HG03354 (cell line): ENCODE measurements around the gene MAJIN.

Experiments
- ATAC-seq: cut with Tn5 transposase; IDR thresholded peaks from one replicate; pipeline ENCODE4 v1.9.1; 2021; ENCODE audit warnings: mild to moderate bottlenecking; ENCODE audit not compliant: unreplicated experiment, poor library complexity, severe bottlenecking

The MAJIN gene

DNA sequence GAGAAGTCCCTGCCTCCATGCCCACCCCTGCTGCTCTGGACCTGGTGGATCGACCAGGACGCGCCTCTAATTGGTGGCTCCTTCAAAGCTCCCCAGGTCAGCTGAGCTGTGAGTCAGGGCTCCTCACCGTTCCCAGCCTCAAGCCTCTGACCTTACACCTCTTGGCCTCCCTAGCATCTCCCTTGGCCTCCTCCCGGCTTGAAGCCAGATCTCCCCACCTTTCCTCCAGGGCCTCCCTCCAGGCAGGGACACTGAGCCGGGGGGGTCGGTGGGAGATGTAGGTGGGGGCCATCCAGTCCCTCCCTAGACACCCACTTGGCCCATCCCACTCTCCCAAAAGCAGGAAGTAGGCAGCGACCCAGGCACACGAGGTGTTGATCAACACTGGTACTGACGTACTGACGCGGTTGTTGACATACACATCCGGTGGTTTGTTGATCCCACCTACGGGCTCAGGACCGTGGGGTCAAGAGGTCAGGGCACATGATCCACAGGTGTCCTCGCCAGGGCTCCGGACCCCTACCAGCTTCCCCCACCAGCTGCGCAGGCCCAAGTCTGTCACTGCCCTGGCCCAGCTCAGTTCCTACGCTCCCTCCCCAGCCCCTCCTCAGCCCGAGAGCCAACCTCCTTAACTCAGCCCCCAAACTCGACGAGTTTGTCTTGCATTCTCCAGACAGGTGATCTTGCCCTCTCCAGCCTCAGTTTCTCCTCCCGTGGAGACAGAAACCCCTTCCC is 55.7 kb downstream of the MAJIN start:
- peak; percentile 23 for ATAC-seq

DNA sequence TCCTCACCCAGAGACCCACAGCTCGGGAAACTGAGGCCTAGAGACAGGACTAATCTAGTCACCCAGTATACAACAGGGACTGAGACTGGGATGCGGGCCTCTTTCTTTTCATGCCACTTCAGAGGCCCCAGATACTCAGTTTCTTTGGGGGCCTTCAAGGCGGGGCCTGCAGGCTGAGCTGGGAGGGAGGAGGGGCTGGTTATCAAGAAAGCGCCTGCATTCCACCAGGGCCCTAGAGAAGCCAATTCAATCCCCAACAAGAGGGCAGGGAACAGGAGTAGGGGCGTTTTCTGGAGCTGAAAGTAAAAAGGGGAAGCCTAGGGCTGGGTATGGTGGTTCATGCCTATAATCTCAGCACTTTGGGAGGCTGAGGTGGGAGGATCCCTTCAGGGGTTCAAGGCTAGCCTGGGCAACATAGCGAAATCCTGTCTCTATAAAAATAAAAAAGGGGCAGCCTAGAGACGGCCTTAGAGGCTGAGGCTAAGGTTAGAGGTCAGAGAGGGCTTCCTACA is 56.5 kb downstream of the MAJIN start:
- ATAC-seq = no peak

DNA sequence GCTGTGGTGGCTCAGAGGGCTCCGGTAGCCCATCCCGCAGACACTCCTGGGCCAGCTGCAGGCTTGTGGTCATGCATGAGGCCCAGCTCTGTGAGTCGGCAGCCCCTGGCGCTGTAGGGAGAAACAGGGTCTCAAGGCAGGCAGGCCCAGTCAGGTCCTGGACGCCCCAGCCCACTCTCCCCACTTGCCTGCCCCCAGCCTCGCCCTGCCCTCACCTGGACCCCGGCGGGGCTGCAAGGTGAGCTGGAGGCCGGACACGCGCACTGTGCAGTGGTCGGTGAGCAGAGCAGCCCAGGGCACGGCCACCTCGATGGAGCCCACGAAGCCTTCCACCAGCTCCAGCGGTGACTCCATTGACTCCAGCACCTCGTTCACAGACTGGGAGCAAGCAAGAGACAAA is 57.8 kb downstream of the MAJIN start:
- ATAC-seq = no peak

DNA sequence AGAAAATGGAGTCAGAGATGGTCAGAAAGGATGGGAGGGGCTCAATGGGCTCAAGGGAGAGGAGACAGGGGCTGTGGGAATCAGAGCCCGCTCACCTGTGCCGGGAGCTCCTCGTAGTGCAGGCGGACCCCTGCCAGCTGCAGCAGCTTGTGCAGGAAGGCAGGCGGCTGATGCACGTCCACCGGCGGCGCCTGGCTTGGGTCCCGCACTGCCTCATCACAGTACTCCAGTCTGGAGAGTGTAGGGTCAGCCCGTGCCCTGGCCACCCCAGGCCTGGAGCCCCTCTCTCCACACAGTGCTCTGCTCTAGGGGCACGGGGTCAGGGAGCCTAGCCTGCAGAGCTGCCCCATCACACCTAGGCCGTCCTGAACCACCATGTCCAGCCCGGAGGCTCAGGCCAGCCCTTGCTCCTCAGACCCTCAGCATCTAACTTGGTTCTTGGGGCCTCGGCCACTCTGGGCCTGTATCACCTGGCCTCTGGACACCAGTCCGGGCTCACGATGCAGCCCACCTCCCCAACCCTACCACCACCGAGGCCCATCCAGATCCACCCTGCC is 58.7 kb downstream of the MAJIN start:
- ATAC-seq = no peak

DNA sequence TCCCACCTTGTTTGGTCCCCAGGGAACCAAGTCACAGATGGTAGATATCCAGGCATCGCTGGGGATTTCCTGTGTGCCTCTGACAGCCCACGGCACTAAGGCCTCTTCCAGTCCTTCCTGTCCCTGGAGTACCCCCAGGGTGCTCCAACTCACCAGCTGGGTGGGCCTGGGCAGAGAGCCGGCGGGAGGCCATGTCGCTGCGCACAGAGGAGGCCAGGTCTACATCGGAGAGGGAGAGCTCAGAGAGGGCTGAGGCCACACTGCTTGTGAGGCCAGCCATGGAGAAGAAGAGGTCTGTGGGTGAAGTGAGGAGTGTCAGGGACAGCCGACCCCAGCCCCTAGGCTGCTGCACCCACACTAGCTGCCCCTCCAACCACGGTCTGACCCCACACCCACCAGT is 60.2 kb downstream of the MAJIN start:
- ATAC-seq = no peak

DNA sequence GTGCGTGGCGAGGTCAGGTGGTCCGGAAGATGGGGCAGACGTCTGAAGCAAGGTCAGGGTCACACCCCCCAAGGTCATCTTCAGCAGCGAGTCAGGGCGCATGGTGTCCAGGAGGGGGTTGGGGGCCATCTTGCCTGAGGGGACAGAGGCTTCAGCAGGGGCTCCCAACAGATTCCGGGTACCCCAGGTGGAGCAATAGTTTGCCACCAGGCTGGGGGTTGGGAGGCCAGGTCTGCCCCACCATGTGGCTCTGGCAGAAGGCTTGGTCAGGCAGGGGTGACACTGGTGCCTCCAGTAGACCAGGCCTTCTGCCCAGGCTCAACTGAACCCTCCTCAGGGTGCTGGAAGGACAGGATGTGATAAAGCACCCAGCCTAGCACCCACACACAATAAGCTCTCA is 60.8 kb downstream of the MAJIN start:
- ATAC-seq = no peak

DNA sequence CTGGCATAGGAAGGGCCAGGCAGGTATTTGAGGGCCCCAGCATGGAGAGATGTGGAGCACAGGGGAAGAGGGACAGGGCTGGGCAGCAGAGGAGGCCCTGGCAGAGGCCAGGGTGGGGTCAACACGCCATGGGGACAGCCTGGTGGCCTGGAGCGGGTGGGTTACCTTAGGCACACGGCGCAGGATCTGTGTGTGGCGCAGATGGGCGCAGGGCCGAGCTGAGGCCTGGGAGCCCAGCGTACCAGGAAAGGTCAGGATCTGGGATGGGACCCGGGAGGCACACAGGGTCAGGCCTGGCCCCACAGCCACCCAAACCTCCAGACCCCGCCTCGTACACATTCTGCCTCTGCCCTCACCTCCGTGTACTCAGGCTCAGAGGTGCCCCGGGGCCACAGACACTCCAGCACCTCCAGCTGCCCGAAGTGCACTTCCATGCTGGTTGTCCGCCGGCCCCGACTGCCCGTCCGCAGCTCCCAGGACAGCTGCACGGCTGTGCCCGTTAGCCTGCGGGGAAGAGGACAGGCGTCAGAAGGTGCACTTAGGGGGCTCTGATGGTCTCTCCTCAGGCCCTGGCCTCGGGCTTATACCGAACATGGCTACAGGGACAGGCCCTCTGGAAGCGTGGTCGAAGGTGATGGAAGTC is 61.3 kb downstream of the MAJIN start:
- no peak for ATAC-seq

DNA sequence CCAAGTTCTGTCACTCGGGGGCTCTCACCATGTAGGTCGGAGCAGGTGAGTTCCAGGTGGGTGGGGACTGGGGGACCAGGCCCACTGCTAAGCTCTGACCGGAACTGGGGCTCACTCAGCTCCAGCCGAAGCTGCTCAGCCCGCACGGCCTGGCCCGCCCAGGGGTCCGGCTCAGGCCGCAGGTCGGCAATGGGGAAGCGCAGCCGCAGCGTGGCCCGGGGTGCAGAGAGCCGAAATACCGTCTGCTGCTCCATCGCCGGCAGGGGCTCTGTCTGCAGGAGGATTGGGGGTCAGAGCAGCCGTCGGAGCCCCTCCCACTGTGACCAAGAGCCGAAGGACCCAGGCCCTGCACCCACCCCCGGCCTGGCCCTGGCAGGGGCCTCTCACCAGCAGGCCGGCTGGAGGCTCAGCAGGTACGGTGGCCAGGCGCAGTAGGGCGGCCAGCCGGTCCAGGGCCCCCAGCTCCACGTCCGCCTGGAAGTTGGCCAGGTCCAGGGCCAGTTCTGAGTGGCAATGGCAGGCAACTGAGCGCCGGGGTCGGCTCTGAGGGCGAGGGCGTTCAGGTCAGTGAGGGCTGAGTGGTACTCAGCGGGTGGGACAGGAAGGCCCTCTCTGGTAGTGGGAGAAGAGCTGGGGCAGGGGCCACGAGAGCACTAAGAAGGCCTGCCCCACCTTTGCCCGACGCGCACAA is 62.1 kb downstream of the MAJIN start:
- ATAC-seq = no peak

DNA sequence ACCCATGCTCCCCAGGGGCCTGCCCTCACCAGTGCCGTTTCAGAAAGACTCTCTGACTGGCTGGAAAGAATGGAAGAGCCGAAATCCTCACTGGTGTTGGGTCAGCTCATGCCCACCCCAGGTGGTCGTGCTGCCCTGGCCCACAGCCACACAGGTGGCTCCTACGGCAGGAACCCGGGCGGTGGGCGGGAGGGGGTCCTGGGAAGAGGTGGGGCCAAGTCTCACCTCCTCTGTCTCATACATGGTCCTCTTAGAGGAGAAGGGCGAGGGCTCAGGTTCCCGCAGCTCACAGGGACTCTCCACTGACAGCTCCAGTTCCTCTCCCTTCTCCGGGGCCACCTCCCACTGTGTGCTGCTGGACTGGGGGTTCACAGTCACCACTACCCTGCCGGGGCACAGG is 63.1 kb downstream of the MAJIN start:
- ATAC-seq = no peak

DNA sequence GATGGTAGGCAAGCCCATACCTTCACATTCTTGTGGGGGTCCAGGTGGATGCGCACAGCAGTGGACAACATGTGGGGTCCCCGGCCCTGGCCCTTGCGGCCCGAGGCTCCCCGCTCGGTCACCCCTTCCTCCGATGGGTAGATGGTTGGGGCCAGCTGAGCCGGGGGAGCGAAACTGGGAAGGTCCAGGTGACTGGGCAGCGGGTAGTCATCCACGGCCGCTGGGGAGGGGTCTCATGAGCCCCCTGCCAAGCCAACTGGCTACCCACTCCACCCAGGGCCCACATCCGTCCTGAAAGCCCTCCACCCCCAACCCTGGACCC is 65.6 kb downstream of the MAJIN start:
- ATAC-seq = no peak

DNA sequence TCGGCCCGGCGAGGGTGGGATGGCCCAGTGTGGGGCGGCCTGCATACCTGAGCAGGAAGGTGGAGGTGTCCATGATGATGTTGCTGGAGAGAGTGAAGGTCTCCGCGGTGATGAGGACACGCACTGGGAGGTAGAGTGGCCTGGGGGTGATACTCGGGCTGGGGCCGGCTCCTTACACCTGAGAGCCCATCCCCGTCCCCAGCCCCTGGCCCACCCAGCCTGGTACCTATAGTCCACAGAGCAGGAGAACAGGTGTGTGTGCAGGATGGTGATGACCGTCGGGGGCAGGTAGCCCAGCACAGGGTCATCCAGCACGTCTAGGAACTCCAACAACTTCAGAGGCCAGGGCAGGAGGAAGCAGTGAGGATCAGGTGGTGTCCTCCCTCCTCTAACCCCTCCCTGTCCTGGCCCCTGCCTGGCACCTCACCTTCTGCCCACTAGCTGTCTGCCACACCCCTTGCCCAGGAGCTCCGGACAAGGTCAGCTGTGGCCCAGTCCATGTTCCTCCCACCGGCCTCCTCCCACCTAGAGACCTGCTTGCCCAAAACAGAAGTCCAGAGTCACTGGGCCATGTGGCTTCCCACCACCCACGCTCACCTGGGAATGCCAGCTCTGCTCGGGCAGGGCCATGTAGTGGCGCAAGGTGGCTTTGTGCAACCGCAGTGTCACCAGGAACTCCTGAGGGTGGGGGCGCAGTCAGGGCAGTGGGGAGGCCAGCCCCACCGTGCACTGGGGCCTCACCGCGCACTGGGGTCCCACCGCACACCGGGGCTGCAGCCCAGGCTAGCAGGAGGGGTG is 66.2 kb downstream of the MAJIN start:
- ATAC-seq = no peak

DNA sequence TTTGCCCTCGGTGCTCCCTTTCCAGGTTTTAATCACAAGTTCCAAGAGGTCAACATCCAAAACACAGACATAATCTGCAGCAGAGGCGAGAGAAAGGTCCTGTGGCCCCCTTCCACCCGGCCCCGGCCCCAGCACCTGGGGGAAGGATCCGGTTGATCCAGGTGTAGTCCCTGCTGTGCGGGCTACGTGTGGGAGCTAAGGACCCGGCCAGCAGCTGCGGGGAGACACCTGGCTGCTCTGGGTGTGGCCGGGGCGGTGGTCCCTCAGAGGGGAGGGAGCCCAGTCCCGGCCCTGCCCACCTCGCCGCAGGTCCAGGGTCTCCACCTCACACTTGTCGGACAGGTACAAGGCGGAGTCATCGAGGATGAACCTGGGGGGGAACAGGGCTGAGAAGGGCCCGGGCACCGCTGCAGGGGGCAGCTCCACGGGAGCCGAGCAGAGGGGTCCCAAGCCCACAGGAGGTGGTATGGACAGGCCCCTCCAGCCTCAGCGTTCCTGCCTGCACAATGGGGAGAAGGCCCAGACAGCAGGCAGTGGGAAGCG is 68.5 kb downstream of the MAJIN start:
- no peak for ATAC-seq

DNA sequence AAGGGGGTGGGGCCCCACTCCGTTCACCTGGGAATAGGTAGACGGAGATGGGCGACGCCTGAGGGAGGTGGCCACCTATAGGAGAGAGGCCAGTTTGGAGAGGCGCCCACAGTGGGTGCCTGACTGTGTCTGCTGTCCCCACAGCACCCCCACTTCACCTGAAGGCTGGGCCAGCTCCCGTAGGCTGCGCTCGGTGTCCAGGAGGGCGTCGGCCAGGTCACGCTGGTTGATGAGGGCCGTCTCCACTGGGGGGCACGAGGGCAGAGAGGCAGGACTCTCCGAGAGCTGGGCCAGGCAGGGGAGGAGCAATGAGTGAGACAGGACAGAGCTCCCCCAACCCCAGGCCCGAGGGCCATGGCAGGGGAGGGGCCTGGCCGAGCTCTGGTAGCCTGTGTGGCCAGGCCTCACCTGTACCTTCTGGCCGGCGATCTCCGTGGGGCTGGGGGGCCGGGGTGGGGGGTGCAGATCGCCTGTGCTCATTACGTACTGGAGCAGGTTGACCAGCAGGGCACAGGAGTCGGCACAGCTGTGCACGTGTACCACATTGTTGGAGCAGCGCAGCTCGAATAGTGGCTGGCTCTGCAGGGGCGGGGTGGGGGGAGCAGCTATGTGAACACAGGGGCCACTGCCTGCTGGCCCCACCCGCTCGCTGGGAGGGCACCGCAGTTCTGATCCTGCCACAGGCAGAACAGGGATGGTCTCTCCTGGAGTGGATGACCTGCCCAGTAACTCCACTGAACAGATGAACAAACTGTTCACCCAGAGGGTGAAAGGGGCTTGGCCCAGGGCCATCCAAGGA is 69.6 kb downstream of the MAJIN start:
- ATAC-seq = no peak

DNA sequence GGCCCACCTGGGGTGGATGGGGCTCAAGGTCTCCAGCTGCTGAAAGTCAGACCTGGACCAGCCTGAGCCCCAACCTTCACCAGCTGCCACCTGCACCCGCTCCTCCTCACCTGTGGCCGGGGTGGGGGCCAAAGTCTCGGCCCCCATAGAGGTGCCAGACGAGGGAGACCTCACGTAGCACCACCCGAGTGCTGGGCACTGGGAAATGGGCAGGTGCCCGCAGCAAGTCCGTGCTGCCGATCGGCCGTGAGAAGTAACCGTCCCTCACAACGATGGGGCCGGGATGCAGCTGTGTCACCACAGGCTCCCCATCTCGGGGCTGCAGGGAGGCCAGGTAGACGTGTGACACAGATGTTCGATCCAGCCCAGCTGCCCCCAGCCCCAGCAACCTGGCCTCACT is 71.1 kb downstream of the MAJIN start:
- no peak for ATAC-seq

DNA sequence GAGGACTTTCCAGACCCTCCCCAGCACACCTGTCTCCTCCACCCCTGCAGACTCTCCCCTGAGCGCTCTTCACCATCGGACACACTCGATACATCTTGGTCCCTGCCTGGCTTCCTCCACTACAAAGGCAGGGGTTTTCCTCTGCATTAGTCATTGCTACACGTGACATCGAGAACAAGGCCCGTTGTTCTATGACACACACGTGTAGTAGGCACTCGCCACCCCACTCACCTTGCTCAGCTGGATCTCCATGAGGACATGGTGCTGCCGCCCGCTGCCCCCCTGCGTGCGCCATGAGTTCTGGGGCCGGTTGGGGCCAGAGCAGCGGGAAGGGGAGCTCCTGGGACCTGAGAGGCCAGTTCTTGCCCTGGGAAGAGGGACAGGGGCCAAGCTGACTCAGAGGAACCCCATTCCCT is 71.6 kb downstream of the MAJIN start:
- ATAC-seq = no peak

DNA sequence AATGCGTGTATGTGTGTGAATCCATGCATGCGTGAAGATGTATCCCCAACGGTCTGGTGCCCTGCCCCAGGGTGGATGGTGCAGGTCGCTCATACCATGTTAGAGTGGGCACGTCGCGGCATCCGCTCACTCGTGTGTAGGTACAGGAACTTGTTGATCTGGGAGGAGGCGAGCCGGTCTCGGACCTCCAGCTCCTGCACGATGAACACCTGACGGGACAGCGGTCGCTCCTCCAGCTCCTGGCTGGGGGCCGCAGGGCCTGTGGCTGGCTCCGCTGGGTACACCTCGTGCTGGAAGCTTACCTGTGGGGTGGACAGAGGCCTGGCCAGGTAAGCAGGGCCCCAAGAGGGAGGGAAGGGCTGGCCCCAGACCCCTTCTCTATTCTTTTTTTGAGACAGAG is 73.4 kb downstream of the MAJIN start:
- no peak for ATAC-seq

DNA sequence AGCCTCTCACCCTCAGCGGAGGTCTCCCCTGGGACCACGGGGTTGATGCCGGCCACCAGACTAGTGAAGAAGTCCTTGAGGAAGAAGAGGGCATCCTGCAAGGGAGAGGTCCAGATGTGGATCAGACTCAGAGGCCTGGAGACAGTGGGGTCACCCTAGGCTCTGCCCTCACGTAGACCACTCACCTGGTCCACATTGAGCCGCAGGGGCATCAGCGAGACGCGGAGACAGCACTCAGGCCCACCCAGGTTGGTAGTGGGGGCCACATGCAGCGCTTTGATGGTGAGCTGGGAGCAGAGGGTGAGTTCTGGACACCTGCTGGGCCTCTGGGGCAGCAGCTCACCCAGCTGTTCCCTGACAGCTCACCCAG is 73.8 kb downstream of the MAJIN start:
- ATAC-seq = no peak

DNA sequence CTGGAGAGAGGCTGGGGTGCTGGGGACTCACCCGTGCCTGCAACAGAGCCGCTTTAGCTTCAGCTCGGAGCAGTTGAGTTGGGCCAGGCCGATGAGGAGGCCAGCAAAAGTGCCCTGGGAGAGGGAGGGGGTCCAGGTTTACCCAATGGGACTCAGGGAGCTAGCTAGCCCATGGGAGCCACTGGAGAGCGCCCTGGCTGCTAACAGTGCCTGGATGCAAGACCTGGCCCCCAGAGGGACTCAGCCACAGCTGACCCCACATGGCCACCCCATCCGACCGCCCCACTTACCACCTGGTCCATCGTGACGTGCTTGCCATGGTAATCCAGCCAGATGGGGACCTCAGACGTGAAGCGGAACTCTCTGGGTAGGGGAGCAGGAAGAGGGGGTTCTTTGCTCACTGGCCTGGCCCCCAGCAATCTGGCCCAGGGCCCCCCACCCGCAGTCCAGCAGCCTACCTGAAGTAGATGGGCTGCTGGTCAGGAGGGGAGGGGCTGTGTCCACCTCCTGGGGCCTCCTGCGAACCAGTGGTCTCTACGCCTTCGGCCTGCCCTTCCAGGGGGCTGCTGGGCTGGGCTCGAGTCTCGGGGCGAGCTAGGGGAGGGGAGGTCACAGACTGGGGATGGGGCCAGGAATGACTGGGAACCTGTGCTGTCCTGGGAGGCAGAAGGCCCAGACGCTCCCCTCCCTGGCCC is 74.4 kb downstream of the MAJIN start:
- no peak for ATAC-seq
